ENCODE data around the gene SNX1.
"Not testable (repeated sequence)": the region's sequence is repeated elsewhere in the genome, so short reads cannot be mapped to it uniquely, and the experiment has no call there.

The SNX1 gene

GRCh38 chr15:64117759-64118487 lies 22.1 kb downstream of the SNX1 start:
- DNase-seq (ENCODE audit: low spot score) = no peak

GRCh38 chr15:64120322-64120721 lies 24.5 kb downstream of the SNX1 start:
- not testable (repeated sequence) for DNase-seq (ENCODE audit: low spot score)

- DNase-seq (ENCODE audit: low spot score) = no peak
Measured at GRCh38 chr15:64121614-64122013, 25.8 kb downstream of the SNX1 start.

GRCh38 chr15:64122444-64122843 lies 26.7 kb downstream of the SNX1 start:
- DNase-seq (ENCODE audit: low spot score) = no peak

- DNase-seq (ENCODE audit: low spot score) = no peak
Measured at GRCh38 chr15:64122936-64123351, 27.2 kb downstream of the SNX1 start.

- no peak for DNase-seq (ENCODE audit: low spot score)
Measured at GRCh38 chr15:64125978-64126377, 30.2 kb downstream of the SNX1 start.

- no peak for DNase-seq (ENCODE audit: low spot score)
Measured at GRCh38 chr15:64127521-64128270, 31.9 kb downstream of the SNX1 start.

GRCh38 chr15:64130159-64130558 lies 34.4 kb downstream of the SNX1 start:
- DNase-seq (ENCODE audit: low spot score) = no peak

- DNase-seq (ENCODE audit: low spot score) = no peak
Measured at GRCh38 chr15:64131547-64131946, 35.8 kb downstream of the SNX1 start.

- no peak for DNase-seq (ENCODE audit: low spot score)
Measured at GRCh38 chr15:64132217-64132616, 36.4 kb downstream of the SNX1 start.

- no peak for DNase-seq (ENCODE audit: low spot score)
Measured at GRCh38 chr15:64133623-64134344, 38.0 kb downstream of the SNX1 start.

GRCh38 chr15:64134345-64134829 lies 38.6 kb downstream of the SNX1 start:
- no peak for DNase-seq (ENCODE audit: low spot score)

- DNase-seq (ENCODE audit: low spot score) = no peak
Measured at GRCh38 chr15:64136347-64136746, 40.6 kb downstream of the SNX1 start.

GRCh38 chr15:64137226-64137833 lies 41.5 kb downstream of the SNX1 start:
- no peak for DNase-seq (ENCODE audit: low spot score)

- no peak for DNase-seq (ENCODE audit: low spot score)
Measured at GRCh38 chr15:64138331-64138941, 42.7 kb downstream of the SNX1 start.

GRCh38 chr15:64141798-64142512 lies 46.2 kb downstream of the SNX1 start:
- DNase-seq (ENCODE audit: low spot score) = no peak

GRCh38 chr15:64143276-64143675 lies 47.5 kb downstream of the SNX1 start:
- DNase-seq (ENCODE audit: low spot score) = no peak

GRCh38 chr15:64144192-64144564 lies 48.4 kb downstream of the SNX1 start:
- no peak for DNase-seq (ENCODE audit: low spot score)

GRCh38 chr15:64144565-64145281 lies 48.9 kb downstream of the SNX1 start:
- DNase-seq (ENCODE audit: low spot score) = no peak

GRCh38 chr15:64146041-64146440 lies 50.3 kb downstream of the SNX1 start:
- DNase-seq (ENCODE audit: low spot score) = no peak

- no peak for DNase-seq (ENCODE audit: low spot score)
Measured at GRCh38 chr15:64146520-64146884, 50.7 kb downstream of the SNX1 start.

All from left forelimb (tissue), 1 donor.